Stimulated activated naive CD8-positive, alpha-beta T cell treated with anti-CD3 and anti-CD28 coated beads, Interleukin-15, Interleukin-2, amounts not matched to agents 100 U/mL and 50 U/mL, for 24 hours (primary cell): ENCODE results near the gene NDFIP1.
"Not testable (repeated sequence)": the region's sequence is repeated elsewhere in the genome, so short reads cannot be mapped to it uniquely, and the experiment has no call there.

Experiments
- ATAC-seq: fragments of 150-1000 bp; cut with Tn5 transposase; one replicate; pipeline ENCODE4 v1.10.0; 2021
- DNase-seq: peaks from one replicate; pipeline ENCODE4 v3.0.0; 2021

The NDFIP1 gene, protein sequence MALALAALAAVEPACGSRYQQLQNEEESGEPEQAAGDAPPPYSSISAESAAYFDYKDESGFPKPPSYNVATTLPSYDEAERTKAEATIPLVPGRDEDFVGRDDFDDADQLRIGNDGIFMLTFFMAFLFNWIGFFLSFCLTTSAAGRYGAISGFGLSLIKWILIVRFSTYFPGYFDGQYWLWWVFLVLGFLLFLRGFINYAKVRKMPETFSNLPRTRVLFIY

DNA sequence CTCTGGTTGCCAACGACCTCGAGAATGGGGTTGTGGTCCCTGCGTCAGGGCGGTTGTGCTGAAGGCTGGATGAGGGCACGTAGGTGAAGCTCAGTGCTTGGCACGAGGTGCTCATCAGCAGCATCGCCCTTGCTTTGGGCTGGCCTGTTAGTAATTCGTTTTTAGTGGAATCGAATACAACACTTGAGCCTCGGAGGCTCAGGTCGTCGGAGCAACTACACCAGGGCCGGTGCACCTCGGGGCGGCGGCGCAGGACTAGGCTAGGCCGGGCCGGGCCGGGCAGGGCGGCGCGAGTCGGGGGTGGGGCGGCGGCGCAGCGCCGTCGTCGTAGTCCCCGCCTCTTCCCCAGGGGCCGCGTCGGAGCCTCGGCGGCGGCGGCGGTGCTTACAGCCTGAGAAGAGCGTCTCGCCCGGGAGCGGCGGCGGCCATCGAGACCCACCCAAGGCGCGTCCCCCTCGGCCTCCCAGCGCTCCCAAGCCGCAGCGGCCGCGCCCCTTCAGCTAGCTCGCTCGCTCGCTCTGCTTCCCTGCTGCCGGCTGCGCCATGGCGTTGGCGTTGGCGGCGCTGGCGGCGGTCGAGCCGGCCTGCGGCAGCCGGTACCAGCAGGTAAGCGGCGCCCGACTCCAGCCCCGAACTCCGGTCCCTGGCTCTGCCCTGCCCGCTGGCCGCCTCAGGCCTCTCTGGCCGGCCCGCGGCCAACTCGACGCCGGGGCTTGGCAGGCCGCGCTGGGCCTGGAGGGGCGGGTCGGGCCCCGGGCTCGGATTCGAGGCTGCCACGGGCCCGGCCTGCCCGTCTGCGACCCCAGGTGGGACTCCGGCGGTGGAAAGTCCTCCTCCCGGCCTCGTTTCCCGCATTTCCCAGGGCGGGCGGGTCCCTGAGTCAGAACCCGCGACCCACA is at the start of gene NDFIP1:
Gene NDFIP1, plus strand, starts transcription at position 348 of the 899 bp plus-strand sequence. Its CDS starts 196 bp downstream, at position 544.
- ATAC-seq (peak; percentile 88), DNase-seq (peak; percentile 89)

DNA sequence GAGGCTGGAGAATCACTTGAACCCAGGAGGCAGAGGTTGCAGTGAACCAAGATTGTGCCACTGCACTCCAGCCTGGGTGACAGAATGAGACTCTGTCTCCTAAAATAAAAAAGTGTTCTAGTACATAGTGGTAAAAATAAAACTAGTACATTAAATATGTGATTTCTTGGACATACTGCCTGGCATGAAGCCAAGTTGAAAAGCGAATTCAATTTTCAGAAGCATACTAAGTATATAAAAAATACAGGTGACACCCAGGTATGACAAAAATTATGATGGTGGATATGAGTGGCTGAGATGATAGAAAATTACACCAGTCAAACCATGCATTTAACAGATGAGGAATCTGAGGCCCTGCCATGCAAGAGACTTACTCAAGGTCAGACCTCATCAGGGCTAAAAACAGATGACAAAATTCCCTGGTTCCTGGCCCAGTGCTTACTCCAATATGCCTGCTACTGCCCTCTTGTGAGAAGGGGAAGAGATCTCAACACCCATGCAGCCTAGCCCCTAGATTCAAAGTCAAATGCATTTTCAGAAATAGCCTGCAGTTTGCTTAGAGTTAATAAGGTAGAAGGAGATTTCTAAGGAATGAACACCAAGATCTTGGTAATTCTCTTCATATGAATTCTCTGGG is 49.2 kb upstream of the NDFIP1 start:
- no peak for DNase-seq
- ATAC-seq = no peak

DNA sequence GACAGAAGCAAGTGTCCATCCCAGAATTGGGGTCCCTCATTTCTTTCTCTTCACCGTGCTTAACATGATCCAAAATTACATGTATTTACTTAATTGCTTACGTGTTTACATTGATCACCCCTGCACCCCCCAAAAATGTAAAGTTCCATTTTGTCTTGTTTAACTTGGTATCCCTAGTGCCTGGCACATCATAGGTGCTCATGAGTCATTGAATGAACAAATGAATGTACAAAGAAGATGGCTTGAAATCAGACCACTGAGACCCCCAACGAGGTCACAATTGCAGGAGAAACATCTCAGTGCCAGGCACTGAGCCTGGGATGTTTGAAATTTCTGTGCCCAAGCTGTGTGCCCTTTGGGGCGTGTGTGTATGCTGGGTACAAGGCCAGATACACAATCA is 45.2 kb upstream of the NDFIP1 start:
- ATAC-seq (no peak), DNase-seq (no peak)

DNA sequence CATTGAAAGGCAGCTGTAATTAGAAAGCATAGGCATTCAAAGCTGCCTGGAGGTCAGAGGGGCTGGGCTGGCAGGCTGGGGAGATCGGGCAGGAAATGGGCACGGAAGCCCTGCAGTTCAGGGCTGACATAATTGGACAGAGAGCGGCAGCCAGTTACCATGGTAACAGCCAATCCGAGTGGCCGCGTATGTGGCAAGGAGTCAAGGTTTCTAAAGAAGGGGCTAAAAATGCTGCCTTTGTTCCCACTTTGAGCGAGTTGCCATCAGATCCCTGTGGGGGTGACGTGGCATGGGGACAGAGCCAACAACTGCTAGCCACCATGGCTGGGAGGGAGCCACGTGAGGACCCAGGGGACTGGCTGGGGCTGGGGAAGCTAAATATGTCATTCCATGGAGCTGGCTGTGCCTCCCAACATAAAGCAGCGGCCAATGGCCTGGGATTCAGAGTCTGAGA is 44.7 kb upstream of the NDFIP1 start:
- DNase-seq (peak; percentile 54), ATAC-seq (peak; percentile 72)

DNA sequence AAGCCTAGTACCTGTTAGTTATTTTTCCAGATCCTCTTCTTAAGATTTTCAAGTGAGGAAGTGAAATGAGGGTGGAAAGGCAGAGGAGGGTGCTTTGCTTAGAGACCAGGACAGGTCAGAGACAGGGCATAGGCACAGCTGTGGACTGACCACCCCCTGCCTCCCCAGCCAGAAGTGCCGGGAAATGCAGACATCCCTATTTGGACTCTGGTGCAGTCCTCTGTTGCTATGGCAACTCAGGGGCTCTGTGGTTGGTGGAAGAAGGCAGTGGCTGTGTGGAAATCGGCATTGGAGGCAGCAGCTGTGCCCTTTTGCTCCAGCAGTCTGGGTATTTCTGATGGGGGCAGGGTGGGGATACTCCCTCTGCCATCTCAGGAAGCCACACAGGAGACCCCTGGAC is 43.3 kb upstream of the NDFIP1 start:
- DNase-seq = no peak
- no peak for ATAC-seq

DNA sequence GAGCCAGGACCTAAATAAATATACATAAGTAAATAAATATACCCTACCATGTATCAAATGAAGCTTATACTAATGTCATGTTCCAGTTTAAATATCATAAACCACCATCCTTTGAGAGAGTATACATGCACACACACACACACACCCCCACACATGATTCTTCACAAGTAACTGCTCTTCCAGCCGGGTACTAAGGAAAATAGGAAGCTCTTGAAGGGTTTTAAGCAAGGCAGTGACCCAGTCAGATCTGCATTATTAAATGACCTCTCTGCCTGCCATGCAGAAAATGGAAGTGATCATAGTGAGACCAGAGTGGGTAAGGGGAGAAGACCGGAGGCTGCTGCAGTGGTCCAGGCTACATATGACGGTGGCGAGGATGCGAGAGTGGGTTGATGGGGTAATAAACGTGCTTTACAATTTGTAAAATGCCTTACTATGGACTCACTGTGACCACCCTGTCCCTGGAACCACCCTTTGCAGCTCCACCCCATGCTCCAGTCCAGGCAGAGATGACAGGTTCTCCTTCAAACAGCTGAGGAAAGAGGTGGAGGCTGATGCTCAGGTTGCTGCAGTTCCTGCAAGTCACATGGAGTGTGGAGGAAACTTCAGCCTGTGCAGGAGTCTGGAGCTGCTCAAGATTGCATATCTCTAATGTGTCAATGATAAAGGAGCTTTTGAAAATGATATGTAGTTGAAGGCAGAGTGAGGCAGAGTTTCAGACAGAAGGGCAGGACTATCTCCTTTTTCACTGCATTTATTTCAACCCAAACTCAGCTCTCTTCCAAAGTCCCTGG is 38.8 kb upstream of the NDFIP1 start:
- no peak for DNase-seq
- ATAC-seq = no peak

DNA sequence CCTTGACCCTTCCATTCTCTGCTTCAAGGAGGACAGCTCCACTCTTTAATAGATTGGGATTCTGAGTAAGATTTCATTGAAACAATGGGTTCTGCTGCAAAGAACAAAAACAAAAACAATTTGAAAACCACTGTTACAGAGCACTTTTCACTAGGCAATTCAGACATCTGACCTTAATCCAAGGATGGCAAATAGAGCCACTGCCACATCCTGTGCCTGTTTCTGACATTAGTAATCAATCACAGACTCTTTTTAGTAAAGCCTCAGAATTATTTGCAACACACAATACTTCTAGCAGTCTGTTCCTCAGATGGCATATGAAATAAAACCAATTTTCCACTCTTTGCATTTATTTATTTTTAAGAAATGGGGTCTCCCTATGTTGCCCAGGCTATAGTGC is 37.8 kb upstream of the NDFIP1 start:
- DNase-seq (no peak), ATAC-seq (no peak)

DNA sequence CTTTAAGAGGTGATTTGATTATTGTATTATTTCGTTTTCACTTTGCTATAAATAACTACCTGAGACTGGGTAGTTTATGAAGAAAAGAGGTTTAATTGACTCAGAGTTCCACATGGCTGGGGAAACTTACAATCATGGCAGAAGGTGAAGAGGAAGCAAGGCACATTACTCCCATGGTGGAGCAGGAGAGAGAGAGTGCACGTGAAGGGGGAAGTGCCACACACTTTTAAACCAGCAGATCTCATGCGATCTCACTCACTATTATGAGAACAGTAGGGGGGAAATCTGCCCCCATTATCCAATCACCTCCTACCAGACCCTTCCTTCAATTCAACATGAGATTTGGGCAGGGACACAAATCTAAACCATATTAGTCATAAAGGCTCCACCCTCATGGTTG is 36.1 kb upstream of the NDFIP1 start:
- no peak for ATAC-seq
- DNase-seq = no peak

DNA sequence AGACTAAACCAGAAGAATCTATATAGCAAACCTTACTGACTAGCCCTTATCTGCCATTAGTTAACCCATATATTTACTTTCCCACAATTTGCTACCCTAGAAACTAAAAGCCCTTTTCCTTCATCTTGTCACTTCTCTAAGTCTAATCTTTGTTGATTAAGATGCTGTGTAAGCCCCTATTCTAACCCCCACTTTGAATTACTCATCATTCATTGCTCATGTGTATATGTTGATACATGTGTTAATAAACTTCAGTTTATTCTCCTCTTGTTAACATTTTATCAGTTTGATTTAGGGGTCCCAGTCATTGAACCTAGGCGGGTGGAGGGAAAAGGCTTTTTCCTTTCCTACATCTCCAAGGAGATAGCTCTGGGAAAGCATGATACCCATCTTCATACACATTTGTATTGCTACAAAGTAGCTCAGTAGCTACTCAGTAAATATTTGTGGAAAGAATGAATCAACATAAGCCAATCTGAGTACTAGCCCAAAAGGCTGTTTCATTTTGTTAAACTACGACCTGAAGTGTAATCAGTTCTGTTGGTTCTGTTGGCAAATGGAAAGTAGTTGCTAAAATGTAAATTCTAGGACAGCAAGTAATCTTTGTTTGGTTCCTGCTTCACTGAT is 35.1 kb upstream of the NDFIP1 start:
- DNase-seq = no peak
- ATAC-seq = peak; percentile 35

DNA sequence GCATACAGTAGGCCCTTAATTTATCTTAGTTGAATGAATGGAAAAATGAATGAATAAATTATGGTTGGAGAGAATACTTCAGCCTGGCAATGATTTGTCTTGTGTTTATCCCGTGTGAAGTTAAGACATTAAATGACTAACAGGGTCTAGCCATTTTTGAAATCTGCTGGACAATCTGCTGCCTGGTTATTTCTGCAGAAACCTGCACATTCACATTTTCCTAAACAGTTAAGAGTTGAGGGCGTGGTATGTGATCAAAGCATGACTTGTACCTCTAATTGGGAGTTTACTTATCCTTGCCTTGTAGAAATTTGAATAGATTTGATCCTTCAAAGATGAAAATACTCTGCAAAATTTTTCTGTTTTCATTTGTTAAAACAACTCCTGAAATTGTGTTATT is 34.6 kb upstream of the NDFIP1 start:
- DNase-seq = no peak
- peak; percentile 85 for ATAC-seq

DNA sequence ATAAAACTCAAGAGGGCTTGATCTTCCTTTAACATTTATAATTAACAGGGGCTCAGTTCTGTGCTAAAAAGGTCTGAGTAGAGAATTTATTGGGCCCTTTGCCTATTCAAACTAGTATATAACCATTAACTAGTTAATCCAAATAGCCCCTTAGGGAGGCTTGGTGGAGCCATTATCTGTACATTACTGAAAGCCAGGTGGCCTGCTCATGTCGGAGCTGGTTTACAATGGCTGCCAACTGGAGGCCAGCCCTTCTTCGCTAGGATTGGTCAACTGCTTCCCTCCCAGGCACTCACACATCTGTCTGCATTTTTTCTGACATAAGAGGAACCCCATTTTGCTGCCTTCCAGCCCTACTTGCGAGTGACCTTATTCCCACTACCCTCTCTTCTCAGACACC is 30.4 kb upstream of the NDFIP1 start:
- ATAC-seq (no peak), DNase-seq (no peak)

DNA sequence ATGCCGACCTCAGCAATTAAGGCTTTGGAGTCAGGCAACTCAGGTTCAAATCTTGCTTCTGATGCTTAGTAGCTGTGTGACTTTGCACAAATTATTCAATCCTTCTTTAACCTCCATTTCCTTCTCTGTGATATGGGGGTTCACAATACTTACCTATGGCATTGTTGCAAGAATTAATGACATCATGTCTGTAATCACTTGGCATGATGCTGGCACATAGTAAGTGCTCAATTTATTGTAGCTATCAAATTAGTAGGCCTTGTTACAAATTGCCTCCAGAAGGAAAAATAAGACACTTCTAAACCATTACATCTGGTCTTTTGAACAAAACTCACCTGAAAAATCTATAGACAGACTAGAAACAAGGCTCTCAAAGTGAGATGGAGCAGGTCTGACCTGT is 29.9 kb upstream of the NDFIP1 start:
- DNase-seq (no peak), ATAC-seq (no peak)

DNA sequence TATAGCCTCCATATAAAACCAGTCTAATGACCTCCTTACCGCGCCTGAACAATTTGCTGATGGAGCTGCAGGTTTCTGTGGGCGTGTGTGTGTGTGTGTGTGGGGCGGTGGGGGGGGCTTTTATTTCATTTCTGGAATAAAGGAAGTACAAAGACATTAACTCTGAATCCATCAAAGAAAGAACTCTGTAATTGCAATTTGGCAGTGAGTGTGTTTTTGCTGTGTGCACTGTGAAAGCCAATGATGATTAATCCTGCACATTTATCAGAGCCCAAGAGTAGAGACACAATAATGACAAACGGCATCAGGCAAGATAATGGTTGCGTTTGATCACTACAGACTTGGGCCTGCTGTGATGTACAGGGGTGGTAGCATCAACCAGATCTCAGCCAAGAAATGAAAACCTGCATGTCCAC is 29.3 kb upstream of the NDFIP1 start:
- ATAC-seq (no peak), DNase-seq (no peak)

DNA sequence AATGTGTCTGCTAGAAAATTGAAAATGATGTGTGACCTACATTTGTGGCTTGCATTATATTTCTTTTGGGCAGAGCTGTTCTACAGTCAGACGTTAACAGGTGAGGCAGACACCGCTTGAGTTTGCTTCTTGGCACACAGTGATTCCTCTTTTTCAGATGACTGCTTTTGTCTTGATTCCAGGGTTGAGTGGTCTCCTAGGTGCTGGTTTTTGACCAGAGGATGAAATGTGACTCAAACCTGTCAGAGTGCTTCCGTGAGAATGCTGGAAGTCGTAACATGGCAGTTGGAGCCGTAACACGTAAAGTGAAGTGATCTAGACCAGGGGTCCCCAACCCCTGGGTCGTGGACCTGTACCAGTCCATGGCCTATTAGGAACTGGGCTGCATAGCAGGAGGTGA is 28.3 kb upstream of the NDFIP1 start:
- ATAC-seq (no peak), DNase-seq (no peak)

DNA sequence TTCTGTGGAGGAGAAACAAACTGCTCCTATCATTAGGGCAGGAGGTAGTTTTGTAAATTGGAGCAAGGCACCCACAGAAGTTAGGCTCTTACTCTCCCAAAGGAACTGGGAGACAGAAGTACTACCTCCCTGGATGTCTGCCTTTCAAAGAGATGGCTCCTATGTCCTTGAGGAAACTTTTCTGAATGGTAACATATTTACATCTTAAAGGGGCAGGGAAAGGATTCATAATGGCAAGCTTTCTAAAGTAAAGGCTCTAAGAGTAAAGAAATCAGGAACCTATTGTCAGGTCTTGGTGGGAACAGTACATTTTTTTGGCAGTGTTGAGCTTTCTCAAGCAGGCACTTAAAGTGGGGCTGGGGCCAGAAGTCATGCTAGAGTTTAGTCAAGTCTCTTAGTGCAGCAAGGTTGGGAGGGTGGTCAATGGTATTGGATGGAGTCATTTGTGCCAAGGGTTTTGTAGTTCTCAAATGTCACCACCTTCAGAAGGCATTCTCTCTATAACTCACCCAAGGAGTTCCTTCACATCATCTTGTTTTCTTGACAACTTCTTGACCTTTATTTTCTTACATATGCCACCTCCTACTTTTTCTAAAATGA is 26.3 kb upstream of the NDFIP1 start:
- DNase-seq (no peak), ATAC-seq (peak; percentile 98)

DNA sequence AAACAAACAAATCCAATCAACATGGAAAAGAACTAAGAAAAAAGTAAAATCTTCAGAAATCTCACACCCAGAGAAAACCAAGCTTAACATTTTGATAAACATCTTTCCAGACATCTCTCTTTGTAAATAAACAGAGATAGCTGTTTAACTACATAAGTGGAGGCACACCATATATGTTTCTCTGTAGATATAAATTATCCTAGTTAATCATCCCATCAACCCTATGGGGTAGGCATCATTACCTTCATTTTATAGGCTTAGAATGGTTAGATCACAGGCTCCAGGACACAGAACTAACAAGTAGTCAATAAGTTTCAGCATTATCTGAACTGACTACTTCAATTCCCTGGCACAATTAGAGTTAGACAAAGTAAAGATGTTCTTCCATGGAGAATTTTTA is 22.4 kb upstream of the NDFIP1 start:
- DNase-seq = no peak
- no peak for ATAC-seq

DNA sequence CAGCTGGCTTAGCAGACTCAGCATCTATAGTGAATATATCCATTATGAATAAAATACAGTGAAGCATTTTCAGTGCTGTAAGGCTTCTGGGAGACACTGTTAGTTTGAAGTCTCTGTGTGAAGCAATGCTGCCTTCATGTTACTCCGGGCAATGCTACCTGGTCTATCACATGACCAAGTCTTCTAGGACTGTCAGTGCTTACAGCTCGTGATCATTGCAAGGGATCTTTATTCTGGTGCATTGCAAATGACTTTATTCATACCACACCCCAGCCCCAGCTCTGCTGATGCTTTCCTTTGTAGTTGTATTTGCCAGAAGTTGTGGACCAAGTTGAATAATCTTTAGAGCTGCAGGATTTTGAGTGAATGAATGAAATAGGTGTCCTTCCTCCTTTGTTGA is 21.9 kb upstream of the NDFIP1 start:
- ATAC-seq (no peak), DNase-seq (no peak)

DNA sequence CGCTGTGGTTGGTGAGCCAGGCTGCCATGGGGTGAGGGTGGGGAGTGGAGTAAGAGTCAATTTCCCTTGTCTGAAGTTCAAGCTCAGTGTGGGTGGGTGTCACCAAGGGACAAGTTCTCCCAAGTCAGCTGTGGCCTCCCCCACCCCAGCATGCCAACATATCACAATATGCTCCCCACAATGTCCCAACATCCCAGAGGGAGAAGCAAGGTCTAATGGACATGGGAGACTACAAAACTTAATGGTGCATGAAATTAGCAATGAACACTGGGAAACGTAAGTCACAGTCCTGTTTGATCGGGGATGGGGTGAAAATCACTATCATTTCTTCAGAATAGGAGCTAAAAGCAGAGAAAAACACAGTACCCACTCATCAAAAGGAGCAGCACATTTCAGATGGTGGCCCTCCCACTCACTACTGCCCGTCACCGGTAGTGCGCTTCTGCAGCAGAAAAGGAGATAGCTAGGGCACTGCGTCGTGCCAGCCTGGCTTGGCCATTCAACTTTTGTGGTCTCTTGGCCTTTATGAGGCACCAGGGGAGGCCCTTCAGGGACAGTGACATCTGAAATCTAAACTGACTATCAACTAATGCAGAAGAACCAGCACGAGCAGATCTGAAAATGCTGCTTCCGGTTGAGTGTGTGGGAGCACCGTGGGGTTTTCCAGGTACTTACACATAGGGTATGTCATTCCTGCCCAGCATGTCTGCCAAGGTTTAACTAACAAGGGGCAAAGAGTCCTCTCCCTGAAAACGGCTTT is 20.5 kb upstream of the NDFIP1 start:
- ATAC-seq (peak; percentile 81), DNase-seq (peak; percentile 50)

DNA sequence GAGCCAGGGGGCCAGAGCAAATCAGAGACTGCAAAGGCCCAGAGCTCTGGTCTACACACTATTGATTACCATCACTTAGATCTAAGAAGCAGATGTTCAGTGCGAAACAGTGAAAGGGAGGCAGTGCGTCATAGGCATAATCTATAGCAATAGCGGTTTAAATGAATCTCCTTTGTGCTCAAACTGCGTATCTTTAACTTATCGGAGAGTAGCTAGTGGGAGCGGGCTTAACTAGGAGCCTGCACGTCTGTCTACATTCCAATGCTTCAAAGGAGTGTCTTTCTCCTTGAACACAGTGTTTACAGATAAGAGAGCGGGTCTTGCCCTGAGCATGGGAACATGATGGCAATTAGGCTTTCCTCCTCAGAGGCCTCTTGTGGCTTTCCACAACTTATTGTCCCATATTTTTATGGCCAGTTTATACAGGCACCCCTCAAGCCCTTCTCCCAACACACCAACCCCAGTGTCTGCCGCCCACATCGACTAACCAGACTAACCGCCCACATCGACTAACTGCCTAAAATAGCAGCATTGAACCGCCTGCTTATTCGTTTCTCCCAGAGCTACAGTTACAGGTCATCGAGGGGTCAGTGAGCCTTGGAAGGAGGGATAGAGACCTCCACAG is 19.6 kb upstream of the NDFIP1 start:
- ATAC-seq = not testable (repeated sequence)

DNA sequence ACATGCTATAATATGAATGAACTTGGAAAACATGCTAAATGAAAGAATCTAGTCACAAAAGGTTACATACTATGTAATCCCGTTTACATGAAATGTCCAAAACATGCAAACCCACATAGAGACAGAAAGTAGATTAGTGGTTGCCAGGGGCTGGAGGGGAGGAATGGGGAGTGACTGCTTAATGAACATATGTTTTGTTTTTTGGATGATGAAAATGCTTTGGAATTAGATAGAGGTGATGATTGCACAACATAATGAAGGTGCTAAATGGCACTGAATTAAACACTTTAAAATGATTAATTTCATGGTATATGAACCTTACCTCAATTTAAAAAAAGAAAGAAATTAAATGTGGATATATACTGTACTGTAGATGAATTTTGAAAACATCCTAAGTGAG is 17.6 kb upstream of the NDFIP1 start:
- ATAC-seq = no peak
- DNase-seq = no peak

More for the DNA sequence above, 19.6 kb upstream of the NDFIP1 start:
- DNase-seq = not testable (repeated sequence)
